Peyer's patch (tissue), 4 donors: ENCODE measurements around the gene MAPKAPK3. TPM values are rescaled to one million over a fixed set of nuclear protein-coding genes. Genes with fewer than 3 reads are reported as not detected.

ENCODE experiments used
- DNase-seq, 3 donors: peaks; one replicate each; pipeline ENCODE4 v3.0.0-alpha.2; 2017 to 2019
- H3K27ac ChIP-seq, 4 donors: fragments of 200-600 bp; sonication (generic); one replicate each; pipeline ENCODE4 v1.5.1; 2016 to 2019
- H3K27me3 ChIP-seq, 2 donors: fragments of 200-600 bp; sonication (generic); one replicate each; pipeline ENCODE4 v1.5.1; 2019
- H3K36me3 ChIP-seq, 3 donors: fragments of 200-600 bp; sonication (generic); one replicate each; pipeline ENCODE4 v1.5.1; 2016 to 2019
- H3K4me1 ChIP-seq, 4 donors: fragments of 200-600 bp; sonication (generic); one replicate each; pipeline ENCODE4 v1.5.1; 2016 to 2019
- H3K4me3 ChIP-seq, 4 donors: fragments of 200-600 bp; sonication (generic); 1 replicate in 3 of 4; 2 replicates in 1 of 4; pipeline ENCODE4 v1.5.1; 2016 to 2019; ENCODE audit warnings: mild to moderate bottlenecking in 1 of 4
- H3K9me3 ChIP-seq, 4 donors: fragments of 200-600 bp; sonication (generic); one replicate each; pipeline ENCODE4 v1.5.1; 2016 to 2019; ENCODE audit warnings: mild to moderate bottlenecking in 1 of 4
- POLR2A ChIP-seq, 2 donors: fragments of 450-650 bp; IDR thresholded peaks; one replicate each; pipeline ENCODE4 v1.5.1; 2017; ENCODE audit warnings: antibody characterized with exemption in 2 of 2, mild to moderate bottlenecking in 2 of 2, moderate library complexity in 2 of 2
- small RNA-seq, 2 donors: library from RNA; depleted of rRNA; stranded (forward); fragments of <200 nt; gene quantifications; one replicate each; pipeline ENCODE3, GENCODE V24; 2016
- total RNA-seq, 4 donors: library from RNA; depleted of rRNA; stranded (reverse); fragments of >200 nt; gene quantifications; one replicate each; pipeline ENCODE4 v1.1.0, GENCODE V29; 2016
- TF ChIP-seq, protein P1 (sequence below), 6 experiments: fragments of 450-650 bp in 4 of 6; fragments of 200-600 bp in 2 of 6; sonication (generic) in 1 of 6; IDR thresholded peaks; one replicate each; pipeline ENCODE4 v1.5.1; 2017 to 2019; ENCODE audit warnings: antibody characterized with exemption in 6 of 6, mild to moderate bottlenecking in 3 of 6, moderate library complexity in 1 of 6

MAPKAPK3 gene
- total RNA-seq, 4 donors from 2014 or later = 25.6 to 44.0 (median 30.0) TPM

DNA sequence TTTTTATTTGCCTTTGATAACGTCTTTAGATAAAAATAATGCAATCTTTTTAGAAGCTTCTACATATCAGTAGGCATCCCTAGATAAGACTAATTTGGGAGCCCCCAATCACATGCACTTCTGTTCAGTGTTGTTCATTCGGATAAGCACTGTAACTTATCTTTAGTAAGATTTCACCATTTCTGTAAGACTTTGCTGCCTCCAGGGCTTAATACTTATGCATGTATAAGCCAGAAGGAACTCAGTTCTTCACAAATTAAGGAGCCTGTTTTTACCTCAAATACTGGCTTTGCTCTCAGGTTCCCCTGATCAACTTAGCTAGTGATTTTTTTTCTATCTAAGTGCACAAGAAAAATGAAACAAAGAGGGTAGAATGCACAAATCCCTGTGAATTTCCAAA, 78.1 kb downstream of the MAPKAPK3 start:
- Histone ChIP-seq H3K9me3 (peaks cover 0 to 7% (median 0%) of the 10 kb centered on the region in 4 donors), H3K27me3 (no peaks in the 10 kb centered on the region), H3K36me3 (no peaks in the 10 kb centered on the region), H3K27ac (no peak overlapping the region), H3K4me3 (no peak overlapping the region), H3K4me1 (no peaks in the 10 kb centered on the region)
- DNase-seq = no peak
- TF ChIP-seq, protein P1, sequence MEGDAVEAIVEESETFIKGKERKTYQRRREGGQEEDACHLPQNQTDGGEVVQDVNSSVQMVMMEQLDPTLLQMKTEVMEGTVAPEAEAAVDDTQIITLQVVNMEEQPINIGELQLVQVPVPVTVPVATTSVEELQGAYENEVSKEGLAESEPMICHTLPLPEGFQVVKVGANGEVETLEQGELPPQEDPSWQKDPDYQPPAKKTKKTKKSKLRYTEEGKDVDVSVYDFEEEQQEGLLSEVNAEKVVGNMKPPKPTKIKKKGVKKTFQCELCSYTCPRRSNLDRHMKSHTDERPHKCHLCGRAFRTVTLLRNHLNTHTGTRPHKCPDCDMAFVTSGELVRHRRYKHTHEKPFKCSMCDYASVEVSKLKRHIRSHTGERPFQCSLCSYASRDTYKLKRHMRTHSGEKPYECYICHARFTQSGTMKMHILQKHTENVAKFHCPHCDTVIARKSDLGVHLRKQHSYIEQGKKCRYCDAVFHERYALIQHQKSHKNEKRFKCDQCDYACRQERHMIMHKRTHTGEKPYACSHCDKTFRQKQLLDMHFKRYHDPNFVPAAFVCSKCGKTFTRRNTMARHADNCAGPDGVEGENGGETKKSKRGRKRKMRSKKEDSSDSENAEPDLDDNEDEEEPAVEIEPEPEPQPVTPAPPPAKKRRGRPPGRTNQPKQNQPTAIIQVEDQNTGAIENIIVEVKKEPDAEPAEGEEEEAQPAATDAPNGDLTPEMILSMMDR (IDR thresholded peaks at IDR 0.05) = no peak
- TF ChIP-seq POLR2A (IDR thresholded peaks at IDR 0.05) = no peak

GRCh38 chr3:50696276-50696675, 79.3 kb downstream of the MAPKAPK3 start:
- no peaks in the 10 kb centered on the region for H3K27me3 ChIP-seq
- TF ChIP-seq, protein P1 (IDR thresholded peaks at IDR 0.05) = no peak
- no peak for TF ChIP-seq POLR2A (IDR thresholded peaks at IDR 0.05)
- DNase-seq = no peak
- H3K36me3 ChIP-seq = no peaks in the 10 kb centered on the region
- H3K4me1 ChIP-seq = no peaks in the 10 kb centered on the region
- peaks cover 0 to 7% (median 0%) of the 10 kb centered on the region in 4 donors for H3K9me3 ChIP-seq
- H3K27ac ChIP-seq = no peak overlapping the region
- H3K4me3 ChIP-seq = no peak overlapping the region

GRCh38 chr3:50698269-50698668, 81.3 kb downstream of the MAPKAPK3 start:
- TF ChIP-seq, protein P1 (IDR thresholded peaks at IDR 0.05) = no peak
- no peak for TF ChIP-seq POLR2A (IDR thresholded peaks at IDR 0.05)
- H3K36me3 ChIP-seq = no peaks in the 10 kb centered on the region
- no peak overlapping the region for H3K27ac ChIP-seq
- no peaks in the 10 kb centered on the region for H3K4me1 ChIP-seq
- no peaks in the 10 kb centered on the region for H3K27me3 ChIP-seq
- peaks cover 0 to 7% (median 0%) of the 10 kb centered on the region in 4 donors for H3K9me3 ChIP-seq
- no peak for DNase-seq
- no peak overlapping the region for H3K4me3 ChIP-seq

Small RNA genes lying within 50 kb of the gene (small RNA-seq; reads per million reads assigned to genes)
- 0 to 0.19 reads per million in 2 donors for gene MIR4787
- gene PPIAP69 = 0 reads per million in 2 donors

Other genes starting within 250 kb of the MAPKAPK3 start
- 1 to 10 TPM in 3 of 4 donors, under 1 TPM in 1; 0.88 to 5.8 (median 1.2) TPM for gene CACNA2D2, start 113.5 kb upstream of the MAPKAPK3 start, total RNA-seq
- 10 to 100 TPM in 1 of 4 donors, 1 to 10 TPM in 2, not detected in 1; 1.1 to 26.4 (median 3.2) TPM for gene C3orf18, start 49.4 kb upstream of the MAPKAPK3 start, total RNA-seq
- 10 to 100 TPM in 3 of 4 donors, 1 to 10 TPM in 1; 8.6 to 15.3 (median 12.5) TPM for gene HEMK1, start 47.6 kb upstream of the MAPKAPK3 start, total RNA-seq
- 10 to 100 TPM in 3 of 4 donors, 1 to 10 TPM in 1; 9.7 to 13.5 (median 10.9) TPM for gene CISH, start 5.4 kb upstream of the MAPKAPK3 start, total RNA-seq
- under 1 TPM in 3 of 4 donors, not detected in 1; 0.28 to 0.83 (median 0.40) TPM for gene DOCK3, start 57.8 kb downstream of the MAPKAPK3 start, total RNA-seq